Right lobe of liver (tissue), 6 donors: ENCODE data around the gene CAPN3. TPM values are rescaled to one million over a fixed set of nuclear protein-coding genes. Genes with fewer than 3 reads are reported as not detected.

Experiments used
- ATAC-seq, 4 donors: fragments of 200-7000 bp; cut with Tn5 transposase; one replicate each; pipeline ENCODE4 v1.9.1; 2020; ENCODE audit warnings: mild to moderate bottlenecking in 4 of 4, moderate library complexity in 4 of 4
- DNase-seq, 3 donors: peaks; one replicate each; pipeline ENCODE4 v3.0.0-alpha.2; 2020
- H3K27ac ChIP-seq, 3 donors: fragments of 200-600 bp; one replicate each; pipeline ENCODE4 v1.8.0; 2022
- H3K27me3 ChIP-seq, 2 donors: fragments of 200-600 bp; one replicate each; pipeline ENCODE4 v1.8.0; 2022
- H3K36me3 ChIP-seq, 4 donors: fragments of 200-600 bp; sonication (generic) in 1 of 4; one replicate each; pipeline versions ENCODE4 v1.5.1 to v1.8.0; 2017 to 2022; ENCODE audit warnings: control low read depth in 1 of 4
- H3K4me1 ChIP-seq, 4 donors: fragments of 200-600 bp; sonication (generic) in 1 of 4; one replicate each; pipeline versions ENCODE4 v1.5.1 to v1.8.0; 2017 to 2022; ENCODE audit warnings: control low read depth in 1 of 4
- H3K4me3 ChIP-seq, 3 donors: fragments of 200-600 bp; one replicate each; pipeline ENCODE4 v1.8.0; 2022
- H3K9me3 ChIP-seq, 4 donors: fragments of 200-600 bp; sonication (generic) in 1 of 4; one replicate each; pipeline versions ENCODE4 v1.5.1 to v1.8.0; 2017 to 2022; ENCODE audit warnings: control low read depth in 1 of 4
- POLR2A ChIP-seq: fragments of 450-650 bp; IDR thresholded peaks from one replicate; pipeline ENCODE4 v1.6.1; 2017; ENCODE audit warnings: antibody characterized with exemption, mild to moderate bottlenecking
- WGBS: methylation state at CpG from one replicate; pipeline ENCODE4 v1.1.6; 2018; ENCODE audit warnings: low coverage, low lambda C conversion rate; ENCODE audit not compliant: insufficient coverage; ENCODE audit errors: missing lambda C conversion rate; 5-methylcytosine and 5-hydroxymethylcytosine counted together
- intact Hi-C, 2 donors: fragments of 100-400 bp; cut with DNase I; formaldehyde crosslinking; loops; one replicate each; pipeline versions ENCODE4 v1.11.2 to v1.14.1; 2022
- total RNA-seq, 6 experiments: library from RNA; depleted of rRNA in 2 of 6; stranded (reverse); fragments of >200 nt in 2 of 6; fragmentation: NEBNext Ultra II Directional in 3 of 6; extraction: Animal tissue kit (Norgen Biotek cat#: 25700) in 3 of 6; gene quantifications; one replicate each; pipeline versions ENCODE4 v1.1.0 to v1.2.4, GENCODE V29; 2016 to 2023
- TF ChIP-seq, protein P1 (sequence below), 4 donors: fragments of 200-600 bp in 3 of 4; fragments of 450-650 bp in 1 of 4; IDR thresholded peaks; one replicate each; pipeline versions ENCODE4 v1.5.1 to v1.8.0; 2016 to 2022; ENCODE audit warnings: antibody characterized with exemption in 4 of 4, mild to moderate bottlenecking in 2 of 4
- donor health status: DM: no; HTN: yes; CAD: no.
- donor health status: DM: no; HTN: no; CAD: no.
- donor health status: DM: no; HTN: no; CAD: no.
- donor health status: DM: no; HTN: yes; CAD: no.
- donor health status: DM: no; HTN: yes; CAD: no.

Gene CAPN3
- total RNA-seq, 6 experiments from 2014 or later = 3.2 to 25.9 (median 13.3) TPM

DNA sequence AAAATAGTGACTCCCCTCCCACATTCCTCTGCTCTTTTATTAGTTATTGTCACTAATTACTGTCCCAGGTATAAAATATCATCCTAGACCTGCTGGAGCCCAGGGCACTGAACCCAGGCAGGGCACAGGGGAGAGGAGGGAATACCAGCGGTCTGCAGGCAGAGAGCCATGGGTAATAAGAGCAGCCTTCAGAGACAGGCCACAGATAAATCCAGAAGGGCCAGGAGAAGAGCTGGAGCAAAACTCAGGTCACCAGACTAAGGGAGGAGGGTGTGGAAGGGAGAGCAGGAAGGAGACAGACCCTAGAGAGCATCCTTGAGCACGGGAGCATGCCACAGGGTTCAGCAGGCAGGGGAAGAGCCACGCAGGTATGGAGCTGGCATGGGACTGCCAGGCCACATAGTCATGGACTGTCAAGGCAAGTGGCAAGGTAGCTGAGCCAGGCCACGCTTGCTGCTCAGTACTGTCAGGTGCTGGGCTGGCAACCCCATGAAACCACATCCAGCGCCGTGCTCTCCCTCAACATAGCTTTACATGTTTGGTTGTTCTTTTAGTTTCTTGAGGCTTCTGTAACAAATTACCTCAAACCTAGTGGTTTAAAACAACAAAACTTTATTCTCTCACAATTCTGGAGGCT, 15.6 kb upstream of the CAPN3 start:
- intact Hi-C loops = no loop called here
- WGBS = 43% methylated on average over 1 of the region's 6 CpGs
- no peak for DNase-seq

DNA sequence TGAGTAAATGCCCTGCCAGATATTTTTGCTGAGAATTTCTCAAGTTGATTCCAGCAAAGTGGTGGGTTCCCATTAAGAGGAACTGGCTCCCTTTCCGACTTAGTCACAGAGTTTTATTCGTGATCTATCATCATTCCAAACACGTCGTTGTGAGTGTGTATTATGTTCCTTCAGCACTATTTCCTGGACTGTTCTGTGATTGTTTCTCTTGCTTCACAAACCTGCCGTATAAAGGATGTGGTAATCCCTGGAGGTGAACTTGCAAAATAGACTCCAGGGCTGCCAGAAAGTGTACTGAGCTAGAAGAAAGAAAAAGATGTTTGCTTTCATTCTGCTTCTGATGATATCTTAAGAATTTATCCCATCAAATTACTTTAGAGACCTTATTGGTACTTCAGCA, 14.5 kb upstream of the CAPN3 start:
- intact Hi-C loops = no loop called here
- peaks cover 0 to 52% (median 7%) of the 10 kb centered on the region in 4 donors for H3K36me3 ChIP-seq
- peak in 2 of 4 donors; percentile 58 to 67 for ATAC-seq

More for the DNA sequence above, 15.6 kb upstream of the CAPN3 start:
- H3K27ac ChIP-seq = no peak overlapping the region
- no peak overlapping the region for H3K4me3 ChIP-seq
- no peaks in the 10 kb centered on the region for H3K27me3 ChIP-seq
- no peaks in the 10 kb centered on the region for H3K4me1 ChIP-seq
- no peaks in the 10 kb centered on the region for H3K9me3 ChIP-seq
- peak in 1 of 4 donors; percentile 13 for ATAC-seq
- no peak for TF ChIP-seq POLR2A
- TF ChIP-seq, protein P1, sequence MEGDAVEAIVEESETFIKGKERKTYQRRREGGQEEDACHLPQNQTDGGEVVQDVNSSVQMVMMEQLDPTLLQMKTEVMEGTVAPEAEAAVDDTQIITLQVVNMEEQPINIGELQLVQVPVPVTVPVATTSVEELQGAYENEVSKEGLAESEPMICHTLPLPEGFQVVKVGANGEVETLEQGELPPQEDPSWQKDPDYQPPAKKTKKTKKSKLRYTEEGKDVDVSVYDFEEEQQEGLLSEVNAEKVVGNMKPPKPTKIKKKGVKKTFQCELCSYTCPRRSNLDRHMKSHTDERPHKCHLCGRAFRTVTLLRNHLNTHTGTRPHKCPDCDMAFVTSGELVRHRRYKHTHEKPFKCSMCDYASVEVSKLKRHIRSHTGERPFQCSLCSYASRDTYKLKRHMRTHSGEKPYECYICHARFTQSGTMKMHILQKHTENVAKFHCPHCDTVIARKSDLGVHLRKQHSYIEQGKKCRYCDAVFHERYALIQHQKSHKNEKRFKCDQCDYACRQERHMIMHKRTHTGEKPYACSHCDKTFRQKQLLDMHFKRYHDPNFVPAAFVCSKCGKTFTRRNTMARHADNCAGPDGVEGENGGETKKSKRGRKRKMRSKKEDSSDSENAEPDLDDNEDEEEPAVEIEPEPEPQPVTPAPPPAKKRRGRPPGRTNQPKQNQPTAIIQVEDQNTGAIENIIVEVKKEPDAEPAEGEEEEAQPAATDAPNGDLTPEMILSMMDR (IDR thresholded peaks at IDR 0.05) = no peak
- H3K36me3 ChIP-seq = peaks cover 0 to 44% (median 6%) of the 10 kb centered on the region in 4 donors

DNA sequence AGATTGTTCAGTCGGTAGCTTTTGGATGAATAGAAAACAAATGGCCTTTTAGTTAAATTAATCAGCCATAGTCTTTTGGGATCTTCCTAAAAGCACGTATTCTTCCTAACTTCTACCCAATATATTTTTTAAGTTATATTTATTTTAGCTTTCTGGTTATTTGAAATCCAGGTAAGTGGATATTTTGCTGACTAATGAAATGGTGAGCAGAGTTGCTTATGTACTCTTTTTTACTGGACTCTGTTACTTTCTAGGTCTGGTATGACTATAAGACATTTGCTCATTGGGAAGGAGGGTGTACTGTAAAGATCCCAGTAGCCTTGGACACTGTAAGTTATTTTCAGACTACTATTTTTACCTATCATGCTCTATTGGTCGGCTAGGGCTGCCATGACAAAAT, 13.8 kb upstream of the CAPN3 start:
- TF ChIP-seq POLR2A = no peak
- TF ChIP-seq, protein P1 (IDR thresholded peaks at IDR 0.05) = no peak
- 100% methylated on average over 3 of the region's 3 CpGs for WGBS
- Histone ChIP-seq H3K9me3 (no peaks in the 10 kb centered on the region), H3K36me3 (peaks cover 0 to 56% (median 7%) of the 10 kb centered on the region in 4 donors), H3K27ac (no peak overlapping the region), H3K27me3 (no peaks in the 10 kb centered on the region), H3K4me3 (no peak overlapping the region), H3K4me1 (no peaks in the 10 kb centered on the region)
- intact Hi-C loops = no loop called here
- DNase-seq (no peak), ATAC-seq (no peak)

More for the DNA sequence above, 14.5 kb upstream of the CAPN3 start:
- Histone ChIP-seq H3K9me3 (no peaks in the 10 kb centered on the region), H3K4me1 (no peaks in the 10 kb centered on the region), H3K27ac (no peak overlapping the region), H3K4me3 (no peak overlapping the region), H3K27me3 (no peaks in the 10 kb centered on the region)
- WGBS = 40% methylated on average over 5 of the region's 5 CpGs
- TF ChIP-seq POLR2A = no peak
- TF ChIP-seq, protein P1 (IDR thresholded peaks at IDR 0.05) = no peak
- no peak for DNase-seq

DNA sequence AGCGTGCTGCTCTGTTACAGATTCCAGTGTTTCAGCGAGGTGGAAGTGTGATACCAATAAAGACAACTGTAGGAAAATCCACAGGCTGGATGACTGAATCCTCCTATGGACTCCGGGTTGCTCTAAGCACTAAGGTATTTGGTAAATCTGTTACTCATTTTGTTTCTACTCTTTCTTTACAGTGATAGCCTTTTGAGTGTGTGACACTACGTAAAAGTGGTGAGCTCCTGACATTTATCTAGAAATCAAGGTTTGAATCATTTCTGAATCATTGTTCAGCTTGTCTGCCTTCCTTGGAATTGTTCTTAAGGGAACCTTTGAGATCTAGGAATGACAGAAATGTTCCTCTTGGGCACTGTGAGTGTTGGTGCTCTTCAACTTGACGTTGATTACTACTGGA, 11.2 kb upstream of the CAPN3 start:
- peaks cover 0 to 67% (median 17%) of the 10 kb centered on the region in 4 donors for H3K36me3 ChIP-seq

More for the DNA sequence above, 11.2 kb upstream of the CAPN3 start:
- ATAC-seq (no peak), DNase-seq (no peak)
- TF ChIP-seq POLR2A = no peak
- TF ChIP-seq, protein P1 (IDR thresholded peaks at IDR 0.05) = no peak
- WGBS = 94% methylated on average over 4 of the region's 5 CpGs
- Histone ChIP-seq H3K9me3 (no peaks in the 10 kb centered on the region), H3K27ac (no peak overlapping the region), H3K4me3 (no peak overlapping the region), H3K27me3 (no peaks in the 10 kb centered on the region), H3K4me1 (no peaks in the 10 kb centered on the region)
- intact Hi-C loops = no loop called here
